GM23338 (cell line): Measurements from ENCODE around the gene CD63. TPM values are rescaled to one million over a fixed set of nuclear protein-coding genes. Genes with fewer than 3 reads are reported as not detected.

Experiments
- ATAC-seq: fragments of 200-7000 bp; cut with Tn5 transposase; 3 replicates; pipeline ENCODE4 v1.9.1; 2020
- DNase-seq: peaks from one replicate; pipeline ENCODE4 v3.0.0-alpha.2; 2015; ENCODE audit warnings: low spot score
- H2AFZ ChIP-seq: fragments of 200-600 bp; sonication (generic); 2 replicates; pipeline ENCODE4 v1.8.0; 2016; ENCODE audit warnings: antibody characterized with exemption, mild to moderate bottlenecking, moderate library complexity
- H3F3A ChIP-seq: fragments of 200-600 bp; sonication (generic); replicated peaks from 2 replicates; pipeline ENCODE4 v1.8.0; 2017; ENCODE audit warnings: antibody characterized with exemption, mixed run types, low read depth
- H3K27ac ChIP-seq: fragments of 200-600 bp; sonication (generic); 2 replicates; pipeline ENCODE4 v1.6.1; 2016; ENCODE audit warnings: low read depth
- H3K27me3 ChIP-seq: fragments of 200-600 bp; sonication (generic); 2 replicates; pipeline ENCODE4 v1.8.0; 2016; ENCODE audit warnings: mild to moderate bottlenecking, mixed run types, moderate library complexity; ENCODE audit not compliant: insufficient read depth
- H3K36me3 ChIP-seq: fragments of 200-600 bp; sonication (generic); 2 replicates; pipeline ENCODE4 v1.8.0; 2016; ENCODE audit warnings: mild to moderate bottlenecking; ENCODE audit not compliant: insufficient read depth
- H3K4me1 ChIP-seq: fragments of 200-600 bp; sonication (generic); 2 replicates; pipeline ENCODE4 v1.8.0; 2016; ENCODE audit warnings: mild to moderate bottlenecking, moderate library complexity; ENCODE audit not compliant: insufficient read depth
- H3K4me2 ChIP-seq: fragments of 200-600 bp; sonication (generic); 2 replicates; pipeline ENCODE4 v1.7.1; 2017; ENCODE audit warnings: mixed run types
- H3K4me3 ChIP-seq: fragments of 200-600 bp; sonication (generic); 2 replicates; pipeline ENCODE4 v1.6.1; 2016; ENCODE audit warnings: mixed run types
- H3K79me2 ChIP-seq: fragments of 200-600 bp; sonication (generic); replicated peaks from 2 replicates; pipeline ENCODE4 v1.8.0; 2017; ENCODE audit warnings: mild to moderate bottlenecking; ENCODE audit not compliant: insufficient read depth
- H3K9me2 ChIP-seq: fragments of 200-600 bp; sonication (generic); 2 replicates; pipeline ENCODE4 v1.8.0; 2017; ENCODE audit not compliant: insufficient read depth
- H4K20me1 ChIP-seq: fragments of 200-600 bp; sonication (generic); replicated peaks from 2 replicates; pipeline ENCODE4 v1.8.0; 2017; ENCODE audit warnings: mild to moderate bottlenecking; ENCODE audit not compliant: insufficient read depth
- H3K27ac Mint-ChIP-seq: 2 replicates; pipeline ENCODE4 v1.8.0; 2020; ENCODE audit warnings: inconsistent platforms, mild to moderate bottlenecking, moderate library complexity, mixed read lengths
- H3K27me3 Mint-ChIP-seq: 3 replicates; pipeline ENCODE4 v1.8.0; 2022; ENCODE audit warnings: low read depth, mild to moderate bottlenecking, moderate library complexity, mixed read lengths, inconsistent platforms; ENCODE audit not compliant: insufficient read depth, poor library complexity
- H3K36me3 Mint-ChIP-seq: 3 replicates; pipeline ENCODE4 v1.8.0; 2021; ENCODE audit warnings: low read depth, mild to moderate bottlenecking, inconsistent platforms, moderate library complexity, mixed read lengths
- H3K4me1 Mint-ChIP-seq: 3 replicates; pipeline ENCODE4 v1.8.0; 2020; ENCODE audit warnings: mild to moderate bottlenecking, inconsistent platforms, mixed read lengths
- H3K4me3 Mint-ChIP-seq: 3 replicates; pipeline ENCODE4 v1.8.0; 2021; ENCODE audit warnings: moderate library complexity, mild to moderate bottlenecking, inconsistent platforms, mixed read lengths
- H3K9me3 Mint-ChIP-seq: 3 replicates; pipeline ENCODE4 v1.8.0; 2020; ENCODE audit warnings: moderate library complexity, mild to moderate bottlenecking, inconsistent platforms, mixed read lengths
- CTCF ChIP-seq, 2 experiments: fragments of 200-600 bp in 1 of 2; sonication (generic) in 1 of 2; conservative IDR thresholded peaks; 2 replicates each; pipeline versions ENCODE4 v1.5.1 to v1.6.1; 2016 to 2017; ENCODE audit warnings: antibody characterized with exemption in 2 of 2, low read depth in 2 of 2, mild to moderate bottlenecking in 2 of 2, moderate library complexity in 1 of 2
- EZH2 ChIP-seq: fragments of 200-600 bp; sonication (generic); IDR thresholded peaks from one replicate; pipeline ENCODE4 v1.8.0; 2017; ENCODE audit warnings: antibody characterized with exemption, mild to moderate bottlenecking, low read depth; ENCODE audit not compliant: unreplicated experiment
- EZH2phosphoT487 ChIP-seq: fragments of 200-600 bp; sonication (generic); IDR thresholded peaks from one replicate; pipeline ENCODE4 v1.8.1; 2018; ENCODE audit warnings: antibody characterized with exemption; ENCODE audit not compliant: unreplicated experiment
- JUNB ChIP-seq: IDR thresholded peaks from one replicate; pipeline ENCODE4 v1.6.1; 2016; ENCODE audit warnings: antibody characterized with exemption; ENCODE audit not compliant: unreplicated experiment
- NANOG ChIP-seq: IDR thresholded peaks from 2 replicates; pipeline ENCODE4 v1.6.1; 2016; ENCODE audit warnings: antibody characterized with exemption, borderline replicate concordance
- ZNF114 ChIP-seq: fragments of 250-450 bp; sonication (Bioruptor Pico); IDR thresholded peaks from 2 replicates; pipeline ENCODE4 v1.5.0; 2020; ENCODE audit warnings: mild to moderate bottlenecking, moderate library complexity
- polyA plus RNA-seq: library from polyadenylated mRNA; unstranded; fragments of >200 nt; fragmentation: Nextera tagmentation; extraction: Ambion mirVana; gene quantifications from 2 replicates; pipeline ENCODE4 v1.2.1, GENCODE V29; 2016
- total RNA-seq: library from RNA; depleted of rRNA; stranded (reverse); fragments of >200 nt; shearing (Covaris generic); gene quantifications from 2 replicates; pipeline ENCODE4 v1.2.3, GENCODE V29; 2014
- TF ChIP-seq, protein P1 (sequence below): fragments of 250-450 bp; sonication (Bioruptor Pico); IDR thresholded peaks from 2 replicates; pipeline ENCODE4 v1.5.0; 2020; ENCODE audit warnings: mild to moderate bottlenecking, moderate library complexity
- TF ChIP-seq, protein P2 (sequence below): IDR thresholded peaks from one replicate; pipeline ENCODE4 v1.6.1; 2018; ENCODE audit warnings: antibody characterized with exemption; ENCODE audit not compliant: unreplicated experiment

Gene CD63
- total and polyA plus RNA-seq, 2 experiments from 2014 or later: 294 to 685 TPM

DNA sequence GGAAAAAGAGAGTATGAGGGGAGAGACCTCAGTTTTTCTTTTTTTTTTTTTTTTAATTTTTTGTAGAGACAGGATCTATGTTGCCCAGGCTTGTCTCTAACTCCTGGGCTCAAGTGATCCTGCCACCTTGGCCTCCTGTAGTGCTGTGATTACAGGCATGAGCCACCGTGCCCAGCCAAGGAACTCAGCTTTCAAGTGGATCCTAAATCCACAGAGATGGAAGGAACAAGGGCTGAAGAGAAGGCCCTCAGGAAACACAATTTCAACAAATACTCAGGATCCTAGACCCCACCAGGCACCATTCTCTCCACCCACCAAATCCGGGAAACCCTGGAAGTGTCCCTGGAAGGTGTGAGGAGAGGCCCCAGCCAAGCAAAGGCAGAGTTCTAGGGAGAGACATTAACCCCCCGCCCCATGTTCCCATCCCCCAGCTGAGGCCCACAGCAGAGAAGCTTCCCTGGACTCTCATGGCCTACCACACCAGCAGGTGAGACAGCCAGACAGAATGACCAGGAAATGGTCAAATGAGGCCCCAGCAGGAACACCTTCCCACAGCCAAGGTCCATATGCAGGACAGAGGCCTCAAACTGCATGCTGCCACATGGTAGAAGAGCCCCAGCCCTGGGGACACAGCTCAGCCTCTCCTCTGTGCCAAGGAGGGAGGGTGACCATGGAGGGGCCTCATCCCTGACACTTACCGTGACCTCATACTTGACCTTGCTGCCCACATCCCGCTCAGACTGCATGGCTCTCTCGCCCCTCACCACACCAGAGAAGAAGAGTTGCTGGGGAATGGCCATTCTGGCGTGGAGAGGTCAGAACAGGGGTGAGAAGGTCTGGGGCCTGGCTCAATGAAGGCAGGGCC is 35.3 kb downstream of the CD63 start:
- Histone ChIP-seq H3K4me1 (no peaks in the 10 kb centered on the region), H3F3A (no peaks in the 10 kb centered on the region), H4K20me1 (no peaks in the 10 kb centered on the region), H3K79me2 (no peaks in the 10 kb centered on the region), H3K27me3 (no peaks in the 10 kb centered on the region), H3K4me2 (no peak overlapping the region), H2AFZ (no peak overlapping the region), H3K27ac (no peak overlapping the region), H3K4me3 (no peak overlapping the region), H3K36me3 (no peaks in the 10 kb centered on the region), H3K9me2 (no peaks in the 10 kb centered on the region)
- no peak overlapping the region for H3K27ac Mint-ChIP-seq
- DNase-seq (no peak), ATAC-seq (no peak)
- H3K4me3 Mint-ChIP-seq: no peak overlapping the region
- H3K4me1 Mint-ChIP-seq: no peaks in the 10 kb centered on the region
- peaks cover 8% of the 10 kb centered on the region for H3K27me3 Mint-ChIP-seq
- H3K36me3 Mint-ChIP-seq: peaks cover 30% of the 10 kb centered on the region
- TF ChIP-seq, protein P1, sequence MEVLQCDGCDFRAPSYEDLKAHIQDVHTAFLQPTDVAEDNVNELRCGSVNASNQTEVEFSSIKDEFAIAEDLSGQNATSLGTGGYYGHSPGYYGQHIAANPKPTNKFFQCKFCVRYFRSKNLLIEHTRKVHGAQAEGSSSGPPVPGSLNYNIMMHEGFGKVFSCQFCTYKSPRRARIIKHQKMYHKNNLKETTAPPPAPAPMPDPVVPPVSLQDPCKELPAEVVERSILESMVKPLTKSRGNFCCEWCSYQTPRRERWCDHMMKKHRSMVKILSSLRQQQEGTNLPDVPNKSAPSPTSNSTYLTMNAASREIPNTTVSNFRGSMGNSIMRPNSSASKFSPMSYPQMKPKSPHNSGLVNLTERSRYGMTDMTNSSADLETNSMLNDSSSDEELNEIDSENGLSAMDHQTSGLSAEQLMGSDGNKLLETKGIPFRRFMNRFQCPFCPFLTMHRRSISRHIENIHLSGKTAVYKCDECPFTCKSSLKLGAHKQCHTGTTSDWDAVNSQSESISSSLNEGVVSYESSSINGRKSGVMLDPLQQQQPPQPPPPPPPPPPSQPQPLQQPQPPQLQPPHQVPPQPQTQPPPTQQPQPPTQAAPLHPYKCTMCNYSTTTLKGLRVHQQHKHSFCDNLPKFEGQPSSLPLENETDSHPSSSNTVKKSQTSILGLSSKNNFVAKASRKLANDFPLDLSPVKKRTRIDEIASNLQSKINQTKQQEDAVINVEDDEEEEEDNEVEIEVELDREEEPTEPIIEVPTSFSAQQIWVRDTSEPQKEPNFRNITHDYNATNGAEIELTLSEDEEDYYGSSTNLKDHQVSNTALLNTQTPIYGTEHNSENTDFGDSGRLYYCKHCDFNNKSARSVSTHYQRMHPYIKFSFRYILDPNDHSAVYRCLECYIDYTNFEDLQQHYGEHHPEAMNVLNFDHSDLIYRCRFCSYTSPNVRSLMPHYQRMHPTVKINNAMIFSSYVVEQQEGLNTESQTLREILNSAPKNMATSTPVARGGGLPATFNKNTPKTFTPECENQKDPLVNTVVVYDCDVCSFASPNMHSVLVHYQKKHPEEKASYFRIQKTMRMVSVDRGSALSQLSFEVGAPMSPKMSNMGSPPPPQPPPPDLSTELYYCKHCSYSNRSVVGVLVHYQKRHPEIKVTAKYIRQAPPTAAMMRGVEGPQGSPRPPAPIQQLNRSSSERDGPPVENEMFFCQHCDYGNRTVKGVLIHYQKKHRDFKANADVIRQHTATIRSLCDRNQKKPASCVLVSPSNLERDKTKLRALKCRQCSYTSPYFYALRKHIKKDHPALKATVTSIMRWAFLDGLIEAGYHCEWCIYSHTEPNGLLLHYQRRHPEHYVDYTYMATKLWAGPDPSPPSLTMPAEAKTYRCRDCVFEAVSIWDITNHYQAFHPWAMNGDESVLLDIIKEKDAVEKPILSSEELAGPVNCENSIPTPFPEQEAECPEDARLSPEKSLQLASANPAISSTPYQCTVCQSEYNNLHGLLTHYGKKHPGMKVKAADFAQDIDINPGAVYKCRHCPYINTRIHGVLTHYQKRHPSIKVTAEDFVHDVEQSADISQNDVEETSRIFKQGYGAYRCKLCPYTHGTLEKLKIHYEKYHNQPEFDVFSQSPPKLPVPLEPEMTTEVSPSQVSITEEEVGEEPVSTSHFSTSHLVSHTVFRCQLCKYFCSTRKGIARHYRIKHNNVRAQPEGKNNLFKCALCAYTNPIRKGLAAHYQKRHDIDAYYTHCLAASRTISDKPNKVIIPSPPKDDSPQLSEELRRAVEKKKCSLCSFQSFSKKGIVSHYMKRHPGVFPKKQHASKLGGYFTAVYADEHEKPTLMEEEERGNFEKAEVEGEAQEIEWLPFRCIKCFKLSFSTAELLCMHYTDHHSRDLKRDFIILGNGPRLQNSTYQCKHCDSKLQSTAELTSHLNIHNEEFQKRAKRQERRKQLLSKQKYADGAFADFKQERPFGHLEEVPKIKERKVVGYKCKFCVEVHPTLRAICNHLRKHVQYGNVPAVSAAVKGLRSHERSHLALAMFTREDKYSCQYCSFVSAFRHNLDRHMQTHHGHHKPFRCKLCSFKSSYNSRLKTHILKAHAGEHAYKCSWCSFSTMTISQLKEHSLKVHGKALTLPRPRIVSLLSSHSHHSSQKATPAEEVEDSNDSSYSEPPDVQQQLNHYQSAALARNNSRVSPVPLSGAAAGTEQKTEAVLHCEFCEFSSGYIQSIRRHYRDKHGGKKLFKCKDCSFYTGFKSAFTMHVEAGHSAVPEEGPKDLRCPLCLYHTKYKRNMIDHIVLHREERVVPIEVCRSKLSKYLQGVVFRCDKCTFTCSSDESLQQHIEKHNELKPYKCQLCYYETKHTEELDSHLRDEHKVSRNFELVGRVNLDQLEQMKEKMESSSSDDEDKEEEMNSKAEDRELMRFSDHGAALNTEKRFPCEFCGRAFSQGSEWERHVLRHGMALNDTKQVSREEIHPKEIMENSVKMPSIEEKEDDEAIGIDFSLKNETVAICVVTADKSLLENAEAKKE: no peak
- no peak for TF ChIP-seq EZH2
- TF ChIP-seq EZH2phosphoT487: no peak
- no peak for TF ChIP-seq ZNF114 (CRISPR knock-in tag)
- TF ChIP-seq JUNB: no peak
- TF ChIP-seq, protein P2, sequence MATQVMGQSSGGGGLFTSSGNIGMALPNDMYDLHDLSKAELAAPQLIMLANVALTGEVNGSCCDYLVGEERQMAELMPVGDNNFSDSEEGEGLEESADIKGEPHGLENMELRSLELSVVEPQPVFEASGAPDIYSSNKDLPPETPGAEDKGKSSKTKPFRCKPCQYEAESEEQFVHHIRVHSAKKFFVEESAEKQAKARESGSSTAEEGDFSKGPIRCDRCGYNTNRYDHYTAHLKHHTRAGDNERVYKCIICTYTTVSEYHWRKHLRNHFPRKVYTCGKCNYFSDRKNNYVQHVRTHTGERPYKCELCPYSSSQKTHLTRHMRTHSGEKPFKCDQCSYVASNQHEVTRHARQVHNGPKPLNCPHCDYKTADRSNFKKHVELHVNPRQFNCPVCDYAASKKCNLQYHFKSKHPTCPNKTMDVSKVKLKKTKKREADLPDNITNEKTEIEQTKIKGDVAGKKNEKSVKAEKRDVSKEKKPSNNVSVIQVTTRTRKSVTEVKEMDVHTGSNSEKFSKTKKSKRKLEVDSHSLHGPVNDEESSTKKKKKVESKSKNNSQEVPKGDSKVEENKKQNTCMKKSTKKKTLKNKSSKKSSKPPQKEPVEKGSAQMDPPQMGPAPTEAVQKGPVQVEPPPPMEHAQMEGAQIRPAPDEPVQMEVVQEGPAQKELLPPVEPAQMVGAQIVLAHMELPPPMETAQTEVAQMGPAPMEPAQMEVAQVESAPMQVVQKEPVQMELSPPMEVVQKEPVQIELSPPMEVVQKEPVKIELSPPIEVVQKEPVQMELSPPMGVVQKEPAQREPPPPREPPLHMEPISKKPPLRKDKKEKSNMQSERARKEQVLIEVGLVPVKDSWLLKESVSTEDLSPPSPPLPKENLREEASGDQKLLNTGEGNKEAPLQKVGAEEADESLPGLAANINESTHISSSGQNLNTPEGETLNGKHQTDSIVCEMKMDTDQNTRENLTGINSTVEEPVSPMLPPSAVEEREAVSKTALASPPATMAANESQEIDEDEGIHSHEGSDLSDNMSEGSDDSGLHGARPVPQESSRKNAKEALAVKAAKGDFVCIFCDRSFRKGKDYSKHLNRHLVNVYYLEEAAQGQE: no peak
- no peak for TF ChIP-seq NANOG
- no peak for TF ChIP-seq CTCF (conservative IDR thresholded peaks at IDR 0.05; ENCODE audit: low read depth in 2 of 2)
- H3K9me3 Mint-ChIP-seq: no peaks in the 10 kb centered on the region
